GM18499 (cell line): Measurements from ENCODE around the gene GPBP1L1.
"Not testable (repeated sequence)": the region's sequence is repeated elsewhere in the genome, so short reads cannot be mapped to it uniquely, and the experiment has no call there.

ENCODE experiments used
- ATAC-seq: cut with Tn5 transposase; IDR thresholded peaks from one replicate; pipeline ENCODE4 v1.9.1; 2021; ENCODE audit warnings: moderate number of reproducible peaks; ENCODE audit not compliant: insufficient read depth, unreplicated experiment

GPBP1L1 gene

DNA sequence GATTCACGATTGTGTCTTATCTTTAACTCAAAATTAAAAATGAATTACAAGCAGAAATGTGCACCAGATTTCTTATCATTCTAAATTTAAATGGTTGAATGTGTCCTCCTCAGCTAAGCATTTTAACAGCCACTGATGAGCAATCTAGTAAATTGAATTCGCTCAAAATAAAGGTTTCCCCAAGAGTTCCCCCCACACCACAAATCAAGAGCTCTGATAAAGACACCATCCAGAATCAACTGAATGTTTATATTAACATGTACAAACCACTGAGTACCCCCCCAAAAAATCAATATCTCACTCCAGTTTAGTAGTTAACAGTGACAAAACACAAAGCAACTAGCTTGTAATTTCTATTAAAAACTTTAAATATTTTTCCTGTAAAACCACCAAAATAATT, 1.9 kb downstream of the GPBP1L1 start:
- no peak for ATAC-seq

- ATAC-seq, result no peak
Observed at GRCh38 chr1:45682942-45683341, 3.4 kb downstream of the GPBP1L1 start.

GRCh38 chr1:45679123-45679522, 7.2 kb downstream of the GPBP1L1 start:
- no peak for ATAC-seq

DNA sequence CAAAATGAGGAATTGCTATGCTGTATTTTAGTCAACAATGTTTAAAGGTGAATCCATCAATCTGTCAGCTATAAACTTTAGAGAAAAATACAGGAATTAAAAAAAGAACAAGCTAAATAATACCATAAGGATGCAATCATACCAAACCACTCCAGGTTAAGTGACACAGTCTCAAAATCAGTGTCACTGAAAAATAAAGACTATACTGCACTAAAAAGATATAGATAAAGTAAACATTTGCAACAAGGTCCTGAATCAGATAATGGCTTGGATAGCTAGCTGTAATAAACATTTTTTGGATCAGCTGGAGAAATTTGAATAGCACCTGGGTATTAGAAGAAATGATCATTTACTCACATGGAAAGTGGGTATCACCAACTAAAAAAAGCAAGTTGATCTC, 7.8 kb downstream of the GPBP1L1 start:
- no peak for ATAC-seq

- ATAC-seq, result no peak
Observed at GRCh38 chr1:45677751-45678245, 8.5 kb downstream of the GPBP1L1 start.

GRCh38 chr1:45676553-45676952, 9.8 kb downstream of the GPBP1L1 start:
- ATAC-seq, result not testable (repeated sequence)

- ATAC-seq, result no peak
Observed at GRCh38 chr1:45674478-45674877, 11.9 kb downstream of the GPBP1L1 start.

- no peak for ATAC-seq
Observed at GRCh38 chr1:45673956-45674355, 12.4 kb downstream of the GPBP1L1 start.

DNA sequence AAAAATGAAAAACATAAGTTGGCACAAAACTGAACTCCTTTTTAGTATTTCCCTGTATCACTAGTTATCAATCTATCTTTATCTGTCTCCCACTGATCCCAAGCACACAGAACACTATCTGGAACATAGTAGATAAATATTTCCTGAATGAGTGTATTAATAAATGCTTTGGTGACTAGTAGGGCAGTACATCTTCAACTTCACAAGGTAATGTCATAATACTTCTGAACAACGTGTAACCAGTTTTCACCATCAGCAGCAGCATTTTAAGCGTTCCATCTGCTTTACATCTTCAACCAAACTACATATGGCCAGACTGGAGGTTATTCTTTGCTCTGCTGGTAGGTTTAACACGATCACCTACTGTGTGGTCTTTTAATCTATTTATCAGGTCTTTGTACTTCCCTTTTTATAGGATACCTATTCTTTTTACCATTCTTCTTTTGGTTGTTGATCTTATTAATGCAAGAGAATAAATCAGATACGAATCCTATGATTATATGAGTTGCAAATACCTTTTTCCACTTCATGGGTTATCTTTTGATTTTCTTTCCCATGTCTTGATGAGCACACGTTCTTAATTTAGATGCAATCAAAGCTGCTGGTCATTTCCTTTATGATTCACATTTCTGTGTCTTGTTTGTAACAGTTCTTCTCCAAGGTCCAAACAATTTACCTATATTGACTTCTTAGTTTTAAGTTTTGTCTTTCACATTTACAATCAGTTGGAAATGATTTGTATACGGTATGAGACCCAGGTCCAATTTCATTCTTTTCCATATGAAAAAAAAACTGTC, 16.3 kb downstream of the GPBP1L1 start:
- no peak for ATAC-seq

DNA sequence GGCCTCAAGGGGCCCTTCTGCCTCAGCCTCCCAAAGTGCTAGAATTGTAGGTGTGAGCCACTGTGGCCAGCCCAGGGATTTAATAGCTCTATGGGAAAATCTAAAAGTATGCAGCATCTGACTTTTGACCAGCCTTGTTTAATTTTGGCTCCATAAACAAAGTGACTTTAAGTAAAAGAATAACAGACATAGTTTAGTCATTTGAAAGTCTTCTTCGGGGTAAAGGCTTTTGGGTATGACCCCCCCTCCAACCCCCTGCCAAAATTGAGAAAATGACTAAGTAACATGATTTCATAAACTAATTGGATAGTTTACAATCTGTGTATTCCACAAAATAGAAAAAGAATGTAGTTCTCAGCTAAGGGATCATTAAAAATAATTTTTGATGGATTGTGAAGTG, 17.0 kb downstream of the GPBP1L1 start:
- no peak for ATAC-seq

DNA sequence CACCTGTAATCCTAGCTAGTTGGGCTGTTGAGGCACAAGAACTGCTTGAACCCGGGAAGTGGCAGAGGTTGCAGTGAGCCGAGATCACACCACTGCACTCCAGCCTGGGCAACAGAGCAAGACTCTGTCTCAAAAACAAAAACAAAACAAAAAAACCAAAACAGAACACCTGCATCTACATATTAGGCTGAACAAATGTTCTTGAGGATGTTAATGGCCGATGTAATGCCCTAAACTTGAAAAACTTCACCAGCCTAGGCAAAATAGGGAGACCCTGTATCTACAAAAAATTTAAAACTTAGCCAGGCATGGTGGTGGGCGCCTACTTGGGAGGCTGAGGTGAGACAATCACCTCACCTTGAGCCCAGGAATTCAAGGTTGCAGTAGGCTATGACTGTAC, 17.8 kb downstream of the GPBP1L1 start:
- ATAC-seq, result no peak

GRCh38 chr1:45667321-45668111, 18.8 kb downstream of the GPBP1L1 start:
- ATAC-seq, result no peak

- no peak for ATAC-seq
Observed at GRCh38 chr1:45666836-45667235, 19.5 kb downstream of the GPBP1L1 start.

DNA sequence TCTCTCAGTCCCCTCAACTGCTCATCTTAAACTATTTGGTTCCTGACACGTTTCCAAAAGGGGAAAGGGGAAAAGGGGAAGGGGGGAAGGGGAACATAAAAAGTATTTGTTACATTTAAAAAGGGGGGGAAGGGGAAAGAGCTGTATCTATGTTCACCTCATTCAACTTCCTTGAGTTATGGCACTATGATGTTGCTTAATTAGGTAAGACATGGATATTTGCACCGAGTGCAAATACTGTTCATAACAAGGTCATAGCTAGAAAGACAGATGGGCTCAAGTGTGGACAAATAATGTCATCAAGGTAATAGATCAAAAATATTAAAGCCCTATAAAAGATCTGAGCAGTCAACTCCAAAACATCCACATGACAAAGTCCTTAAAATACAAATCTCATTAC, 26.0 kb downstream of the GPBP1L1 start:
- no peak for ATAC-seq

DNA sequence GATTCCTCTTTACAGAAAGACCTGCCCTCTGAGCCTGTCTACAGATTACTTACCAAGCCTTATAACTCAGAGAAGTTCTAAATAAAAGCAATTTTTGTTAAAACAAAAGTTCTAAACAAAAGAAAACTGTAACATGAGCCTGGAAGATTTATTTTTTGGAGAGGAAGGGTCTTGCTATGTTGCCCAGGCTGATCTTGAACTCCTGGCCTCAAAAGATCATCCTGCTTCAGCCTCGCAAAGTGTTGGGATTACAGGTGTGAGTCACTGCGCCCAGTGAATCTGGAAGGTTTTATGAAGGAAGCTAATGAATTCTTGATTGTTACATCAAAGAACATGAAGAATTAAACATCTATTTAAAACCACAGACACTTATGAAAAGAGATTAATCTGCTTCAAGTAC, 27.1 kb downstream of the GPBP1L1 start:
- ATAC-seq, result no peak

DNA sequence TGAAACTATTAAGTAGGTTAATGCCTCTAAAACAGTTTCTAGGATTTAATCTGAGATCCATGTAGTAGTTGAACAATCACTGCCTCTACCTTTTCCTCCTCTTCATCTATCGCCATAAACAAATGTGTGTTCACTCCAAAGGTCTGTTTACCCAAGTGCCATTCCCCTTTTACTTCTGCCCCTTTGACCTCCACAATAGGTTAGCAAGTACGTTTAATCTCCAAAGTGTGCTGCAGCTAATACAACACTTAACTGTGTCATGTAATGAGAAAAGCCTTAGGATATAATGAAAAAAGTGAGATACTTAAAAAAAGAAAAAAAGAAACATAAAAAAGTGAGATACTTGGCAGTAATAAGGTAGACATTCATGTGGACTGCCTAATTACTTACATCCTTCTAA, 28.2 kb downstream of the GPBP1L1 start:
- no peak for ATAC-seq

DNA sequence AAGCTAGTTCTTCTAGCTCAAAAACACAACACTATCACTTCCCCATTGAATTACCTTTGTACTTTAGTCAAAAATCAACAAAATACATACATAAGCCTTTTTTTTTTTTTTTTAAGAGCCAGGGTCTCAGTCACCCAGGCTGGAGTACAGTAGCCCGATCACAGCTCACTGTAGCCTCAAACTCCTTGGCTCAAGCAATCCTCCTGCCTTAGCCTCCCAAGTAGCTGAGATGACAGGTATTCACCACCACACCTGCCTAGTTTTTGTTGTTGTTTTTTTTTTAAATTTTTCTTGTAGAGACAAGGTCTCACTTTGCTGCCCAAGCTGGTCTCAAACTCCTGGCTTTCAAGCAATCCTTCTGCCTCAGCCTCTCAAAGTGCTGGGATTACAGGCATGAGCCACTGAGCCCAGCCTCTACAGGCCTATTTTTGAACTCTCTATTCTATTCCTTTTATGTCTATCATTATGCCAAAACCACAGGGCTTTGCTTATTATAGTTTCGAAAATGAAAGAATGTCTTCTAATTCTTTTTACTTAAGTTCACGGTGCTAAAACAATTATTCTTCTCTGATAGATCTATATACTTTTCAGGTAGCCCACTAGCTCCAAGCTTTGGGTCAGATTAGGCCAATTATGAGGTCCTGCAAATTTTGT, 29.6 kb downstream of the GPBP1L1 start:
- ATAC-seq, result no peak

DNA sequence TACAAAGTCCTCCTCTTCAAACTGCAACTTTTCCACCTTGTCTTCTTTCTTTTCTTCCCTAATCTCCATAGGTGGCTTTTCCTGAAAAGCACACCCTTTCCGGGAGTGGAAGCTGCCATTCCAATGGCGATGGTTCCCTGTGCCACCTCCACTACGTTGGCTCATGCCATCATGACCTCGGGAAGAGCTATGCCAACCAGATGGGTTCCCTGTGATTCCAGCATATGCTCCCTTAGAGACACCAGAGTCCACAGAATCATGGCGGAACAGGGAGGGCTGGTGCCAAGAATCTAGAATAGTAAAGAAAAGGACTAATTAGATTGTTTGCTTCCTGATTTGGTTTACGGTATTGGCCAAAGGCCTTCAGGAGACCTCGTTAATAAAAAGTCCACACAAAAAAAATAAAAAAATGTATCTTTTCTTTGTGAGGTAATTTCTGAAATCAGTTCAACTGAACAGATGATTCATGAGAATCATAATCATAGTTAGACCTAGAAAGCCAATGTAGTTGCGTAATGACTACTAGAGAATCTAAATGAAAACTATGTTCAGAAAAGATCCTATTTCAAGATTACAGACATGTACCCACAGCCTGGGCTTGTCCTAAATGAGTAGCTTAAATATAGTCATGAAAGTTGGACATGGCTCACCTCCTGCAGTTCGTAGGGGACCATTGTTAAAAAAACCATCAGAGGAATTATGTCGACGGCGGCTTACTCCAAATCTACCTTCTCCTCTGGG, 31.6 kb downstream of the GPBP1L1 start:
- no peak for ATAC-seq

DNA sequence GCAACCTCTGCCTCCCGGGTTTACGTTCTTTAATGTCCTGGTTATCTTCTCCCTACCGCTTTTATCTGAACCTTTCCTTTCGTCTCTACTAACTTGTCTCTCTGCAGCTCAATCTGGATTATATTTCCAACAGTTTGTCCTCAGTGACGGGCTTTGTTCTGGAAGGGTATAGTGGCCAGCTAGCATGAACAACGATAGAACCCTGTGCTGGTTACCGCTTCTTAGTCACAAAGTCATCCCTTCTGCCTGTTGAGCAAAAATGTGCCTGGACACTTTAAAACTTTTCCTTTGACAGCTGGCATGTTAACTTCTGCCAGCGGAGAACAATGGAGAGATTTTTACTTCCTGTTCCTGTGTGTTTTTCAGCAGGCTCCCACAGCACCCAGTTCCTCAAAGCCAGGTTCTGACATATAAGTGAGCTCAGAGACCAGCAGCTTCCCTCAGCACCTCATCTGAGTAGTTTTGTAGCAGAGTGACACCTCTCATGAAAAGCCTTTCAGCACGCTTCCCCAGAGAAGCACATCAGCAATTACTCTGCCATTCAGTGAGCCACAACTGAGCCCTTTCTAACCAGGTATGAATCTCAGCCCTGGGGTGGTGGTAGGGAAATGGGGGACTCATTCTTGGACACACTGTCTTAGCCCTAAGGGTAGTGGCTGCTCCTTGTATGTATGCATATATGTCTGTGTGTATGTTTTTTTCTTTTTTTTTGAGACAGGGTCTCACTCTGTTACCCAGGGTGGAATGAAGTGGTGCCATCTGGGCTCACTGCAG, 38.9 kb downstream of the GPBP1L1 start:
- no peak for ATAC-seq

DNA sequence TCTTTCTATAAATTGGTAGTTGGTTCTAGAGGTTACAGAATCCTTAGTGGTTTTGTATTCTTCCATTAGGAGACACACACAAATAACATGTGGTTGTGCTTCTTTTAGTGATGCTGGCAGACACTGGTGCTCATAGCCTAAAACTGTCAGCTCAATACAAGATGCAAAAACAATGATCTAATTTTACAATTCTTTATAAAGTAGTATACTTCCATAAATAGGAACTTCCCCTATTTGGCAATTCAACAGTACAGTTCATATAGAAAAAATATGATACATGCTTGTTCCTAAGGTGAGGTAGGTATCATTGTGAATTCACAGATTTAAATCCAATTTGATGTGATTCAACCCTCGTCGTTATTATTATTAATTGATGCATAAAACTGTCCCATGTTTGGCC, 41.7 kb downstream of the GPBP1L1 start:
- no peak for ATAC-seq
